H9 (cell line): ENCODE data around the gene OSBPL1A. TPM values are rescaled to one million over a fixed set of nuclear protein-coding genes. Genes with fewer than 3 reads are reported as not detected.

ENCODE experiments used
- DNase-seq: peaks from one replicate; pipeline ENCODE4 v3.0.0-alpha.2; 2017
- H2AFZ ChIP-seq: one replicate; pipeline ENCODE4 v1.6.1; 2013; ENCODE audit warnings: mild to moderate bottlenecking, low read length, control low read depth, moderate library complexity
- H2AK5ac ChIP-seq: 2 replicates; pipeline ENCODE4 v1.6.1; 2013; ENCODE audit warnings: low read length, control low read depth, mixed read lengths; ENCODE audit not compliant: insufficient read length
- H2BK120ac ChIP-seq: one replicate; pipeline ENCODE4 v1.6.1; 2013; ENCODE audit warnings: low read depth, mild to moderate bottlenecking, low read length, control low read depth, inconsistent platforms; ENCODE audit not compliant: poor library complexity, severe bottlenecking
- H2BK12ac ChIP-seq: 2 replicates; pipeline ENCODE4 v1.6.1; 2013; ENCODE audit warnings: low read length, control low read depth, mixed read lengths, low read depth; ENCODE audit not compliant: insufficient read length
- H2BK15ac ChIP-seq: 2 replicates; pipeline ENCODE4 v1.6.1; 2013; ENCODE audit warnings: low read depth, low read length, control low read depth
- H2BK20ac ChIP-seq: one replicate; pipeline ENCODE4 v1.6.1; 2013; ENCODE audit warnings: low read depth, mild to moderate bottlenecking, low read length, control low read depth, inconsistent platforms; ENCODE audit not compliant: poor library complexity, severe bottlenecking
- H2BK5ac ChIP-seq: 2 replicates; pipeline ENCODE4 v1.6.1; 2013; ENCODE audit warnings: low read length, control low read depth, mixed read lengths; ENCODE audit not compliant: insufficient read length
- H3K14ac ChIP-seq: 2 replicates; pipeline ENCODE4 v1.6.1; 2013; ENCODE audit warnings: low read length, control low read depth; ENCODE audit not compliant: insufficient read depth
- H3K18ac ChIP-seq: 2 replicates; pipeline ENCODE4 v1.6.1; 2013; ENCODE audit warnings: low read depth, mild to moderate bottlenecking, mixed read lengths, low read length, control low read depth; ENCODE audit not compliant: insufficient read length
- H3K23ac ChIP-seq: 2 replicates; pipeline ENCODE4 v1.6.1; 2013; ENCODE audit warnings: low read length, control low read depth, mixed read lengths, low read depth; ENCODE audit not compliant: insufficient read length
- H3K23me2 ChIP-seq: 2 replicates; pipeline ENCODE4 v1.6.1; 2013; ENCODE audit warnings: low read depth, mild to moderate bottlenecking, mixed read lengths, low read length, control low read depth; ENCODE audit not compliant: insufficient read length, poor library complexity, severe bottlenecking
- H3K27ac ChIP-seq: 2 replicates; pipeline ENCODE4 v1.5.1; 2013; ENCODE audit warnings: low read length, control low read depth, mixed read lengths, low read depth; ENCODE audit not compliant: insufficient read length
- H3K27me3 ChIP-seq: 2 replicates; pipeline ENCODE4 v1.6.1; 2013; ENCODE audit warnings: low read length, control low read depth, inconsistent platforms; ENCODE audit not compliant: insufficient read depth
- H3K4ac ChIP-seq: 2 replicates; pipeline ENCODE4 v1.6.1; 2013; ENCODE audit warnings: low read depth, mild to moderate bottlenecking, control low read depth, inconsistent platforms, low read length, moderate library complexity
- H3K4me1 ChIP-seq: 2 replicates; pipeline ENCODE4 v1.6.1; 2013; ENCODE audit warnings: low read length, control low read depth, inconsistent platforms; ENCODE audit not compliant: insufficient read depth
- H3K4me2 ChIP-seq: 2 replicates; pipeline ENCODE4 v1.6.1; 2013; ENCODE audit warnings: low read length, control low read depth, mixed read lengths; ENCODE audit not compliant: insufficient read length, insufficient read depth
- H3K56ac ChIP-seq: 2 replicates; pipeline ENCODE4 v1.6.1; 2013; ENCODE audit warnings: low read depth, mild to moderate bottlenecking, mixed read lengths, low read length, control low read depth; ENCODE audit not compliant: insufficient read length
- H3K79me1 ChIP-seq: 2 replicates; pipeline ENCODE4 v1.6.1; 2013; ENCODE audit warnings: low read depth, mild to moderate bottlenecking, moderate library complexity, low read length, control low read depth, inconsistent platforms; ENCODE audit not compliant: insufficient read depth, poor library complexity, severe bottlenecking
- H3K79me2 ChIP-seq: 2 replicates; pipeline ENCODE4 v1.6.1; 2013; ENCODE audit warnings: low read length, control low read depth, inconsistent platforms; ENCODE audit not compliant: insufficient read depth
- H3K9ac ChIP-seq: 2 replicates; pipeline ENCODE4 v1.6.1; 2013; ENCODE audit warnings: low read length, control low read depth, mixed read lengths; ENCODE audit not compliant: insufficient read length; ENCODE audit errors: extremely low read depth
- H3K9me3 ChIP-seq: one replicate; pipeline ENCODE4 v1.6.1; 2013; ENCODE audit warnings: low read depth, low read length, inconsistent platforms; ENCODE audit not compliant: control insufficient read depth
- H3T11ph ChIP-seq: one replicate; pipeline ENCODE4 v1.6.1; 2013; ENCODE audit warnings: mild to moderate bottlenecking, low read length, control low read depth, inconsistent platforms
- H4K20me1 ChIP-seq: one replicate; pipeline ENCODE4 v1.6.1; 2013; ENCODE audit not compliant: control insufficient read depth, insufficient read length, insufficient read depth
- H4K5ac ChIP-seq: 2 replicates; pipeline ENCODE4 v1.6.1; 2013; ENCODE audit warnings: low read depth, mild to moderate bottlenecking, mixed read lengths, low read length, control low read depth; ENCODE audit not compliant: insufficient read length
- H4K8ac ChIP-seq: replicated peaks from 2 replicates; pipeline ENCODE4 v1.6.1; 2013; ENCODE audit warnings: low read length, control low read depth, mixed read lengths, low read depth; ENCODE audit not compliant: insufficient read length
- H4K91ac ChIP-seq: 2 replicates; pipeline ENCODE4 v1.6.1; 2013; ENCODE audit warnings: low read depth, mild to moderate bottlenecking, moderate library complexity, mixed read lengths, low read length, control low read depth; ENCODE audit not compliant: insufficient read length
- H3K27ac Mint-ChIP-seq, 3 experiments: 2 replicates in 2 of 3; 3 replicates in 1 of 3; pipeline ENCODE4 v1.8.0; 2020 to 2021; ENCODE audit warnings: mixed read lengths in 3 of 3, mild to moderate bottlenecking in 1 of 3, moderate library complexity in 1 of 3
- H3K27me3 Mint-ChIP-seq: 2 replicates; pipeline ENCODE4 v1.8.0; 2021; ENCODE audit warnings: low read depth, mild to moderate bottlenecking, moderate library complexity, mixed read lengths
- H3K36me3 Mint-ChIP-seq, 3 experiments: 2 replicates in 2 of 3; 3 replicates in 1 of 3; pipeline ENCODE4 v1.8.0; 2020 to 2021; ENCODE audit warnings: low read depth in 3 of 3, mixed read lengths in 3 of 3; ENCODE audit not compliant: insufficient read depth in 1 of 3
- H3K4me1 Mint-ChIP-seq, 2 experiments: 2 replicates each; pipeline ENCODE4 v1.8.0; 2020; ENCODE audit warnings: mixed read lengths in 2 of 2
- H3K4me3 Mint-ChIP-seq, 2 experiments: 2 replicates in 1 of 2; 3 replicates in 1 of 2; pipeline ENCODE4 v1.8.0; 2020 to 2021; ENCODE audit warnings: mild to moderate bottlenecking in 2 of 2, mixed read lengths in 2 of 2, moderate library complexity in 1 of 2
- H3K9me3 Mint-ChIP-seq, 2 experiments: 2 replicates in 1 of 2; 3 replicates in 1 of 2; pipeline ENCODE4 v1.8.0; 2020; ENCODE audit warnings: mild to moderate bottlenecking in 2 of 2, mixed read lengths in 2 of 2, moderate library complexity in 1 of 2
- CTCF ChIP-seq: fragments of 200-600 bp; sonication (generic); conservative IDR thresholded peaks from 3 replicates; pipeline ENCODE4 v1.8.0; 2021; ENCODE audit warnings: antibody characterized with exemption, mild to moderate bottlenecking
- WGBS: extraction: QIAGEN DNeasy Blood & Tissue Kit; methylation state at CpG from one replicate; pipeline ENCODE4 v1.1.7; 2013; ENCODE audit warnings: missing lambda C conversion rate, low lambda C conversion rate, mixed read lengths; ENCODE audit not compliant: insufficient read length; ENCODE audit errors: extremely low coverage; 5-methylcytosine and 5-hydroxymethylcytosine counted together
- total RNA-seq: library from RNA; stranded (reverse); gene quantifications from 2 replicates; pipeline ENCODE4 v1.2.1, GENCODE V29; 2021

Gene OSBPL1A
- total RNA-seq, 1 experiment from 2014 or later: 33.9 TPM

GRCh38 chr18:24188120-24188519 is 209.5 kb downstream of the OSBPL1A start:
- H2AFZ ChIP-seq: no peak overlapping the region
- no peak for DNase-seq
- H3K23me2 ChIP-seq: no peaks in the 10 kb centered on the region
- H3K79me1 ChIP-seq: no peaks in the 10 kb centered on the region
- H3K36me3 Mint-ChIP-seq: no peaks in the 10 kb centered on the region
- TF ChIP-seq CTCF: no peak
- H3K56ac ChIP-seq: no peak overlapping the region
- no peak overlapping the region for H2BK15ac ChIP-seq
- WGBS: no CpG with 5 or more reads among the region's 5 CpGs
- no peak overlapping the region for H3K4ac ChIP-seq
- no peaks in the 10 kb centered on the region for H4K20me1 ChIP-seq
- H4K91ac ChIP-seq: no peak overlapping the region
- H2BK5ac ChIP-seq: no peak overlapping the region
- no peak overlapping the region for H3K4me3 Mint-ChIP-seq
- H2BK12ac ChIP-seq: no peak overlapping the region
- no peak overlapping the region for H3K4me2 ChIP-seq
- H2BK120ac ChIP-seq: no peak overlapping the region
- H3K79me2 ChIP-seq: no peaks in the 10 kb centered on the region
- H3K18ac ChIP-seq: no peak overlapping the region
- H3K27me3 Mint-ChIP-seq: no peaks in the 10 kb centered on the region
- no peak overlapping the region for H3K27ac ChIP-seq
- H3K27ac Mint-ChIP-seq: no peak overlapping the region
- H3K9me3 ChIP-seq: no peaks in the 10 kb centered on the region
- no peak overlapping the region for H2AK5ac ChIP-seq
- H3K9ac ChIP-seq: no peak overlapping the region
- H3K14ac ChIP-seq: no peak overlapping the region
- no peaks in the 10 kb centered on the region; the same call in 1 of the 2 replicates for H3K4me1 ChIP-seq
- H3K27me3 ChIP-seq: no peaks in the 10 kb centered on the region
- peaks cover 21 to 29% of the 10 kb centered on the region in 2 experiments for H3K4me1 Mint-ChIP-seq
- no peak overlapping the region for H4K8ac ChIP-seq
- H3K23ac ChIP-seq: no peak overlapping the region
- no peak overlapping the region for H4K5ac ChIP-seq
- H3K9me3 Mint-ChIP-seq: no peaks in the 10 kb centered on the region
- H2BK20ac ChIP-seq: no peak overlapping the region
- H3T11ph ChIP-seq: no peak overlapping the region
